ENCODE results near the gene KRTAP5-3.

- TF ChIP-seq CTCF (IDR thresholded peaks at IDR 0.05) (no peak), POLR2A (IDR thresholded peaks at IDR 0.05) (no peak)
These were observed 18.3 kb downstream of the KRTAP5-3 start for GRCh38 chr11:1589996-1590395.

Data from esophagus squamous epithelium (tissue), 4 donors.